Retinal pigment epithelial cell (primary cell): Measurements from ENCODE around the gene PLXNC1.

Experiments used
- DNase-seq: peaks from one replicate; pipeline ENCODE4 v3.0.0-alpha.2; 2010; ENCODE audit warnings: low read depth
- H3K4me3 ChIP-seq: 2 replicates; pipeline ENCODE4 v1.5.1; 2011; ENCODE audit warnings: mild to moderate bottlenecking, low read length, control low read depth, moderate library complexity
- TF ChIP-seq, protein P1 (sequence below): conservative IDR thresholded peaks from 2 replicates; pipeline ENCODE4 v1.5.1; 2011; ENCODE audit warnings: low read depth, low read length, control low read depth, inconsistent platforms

The PLXNC1 gene

GRCh38 chr12:94203181-94203546 is 54.8 kb downstream of the PLXNC1 start:
- no peak overlapping the region for H3K4me3 ChIP-seq
- TF ChIP-seq, protein P1, sequence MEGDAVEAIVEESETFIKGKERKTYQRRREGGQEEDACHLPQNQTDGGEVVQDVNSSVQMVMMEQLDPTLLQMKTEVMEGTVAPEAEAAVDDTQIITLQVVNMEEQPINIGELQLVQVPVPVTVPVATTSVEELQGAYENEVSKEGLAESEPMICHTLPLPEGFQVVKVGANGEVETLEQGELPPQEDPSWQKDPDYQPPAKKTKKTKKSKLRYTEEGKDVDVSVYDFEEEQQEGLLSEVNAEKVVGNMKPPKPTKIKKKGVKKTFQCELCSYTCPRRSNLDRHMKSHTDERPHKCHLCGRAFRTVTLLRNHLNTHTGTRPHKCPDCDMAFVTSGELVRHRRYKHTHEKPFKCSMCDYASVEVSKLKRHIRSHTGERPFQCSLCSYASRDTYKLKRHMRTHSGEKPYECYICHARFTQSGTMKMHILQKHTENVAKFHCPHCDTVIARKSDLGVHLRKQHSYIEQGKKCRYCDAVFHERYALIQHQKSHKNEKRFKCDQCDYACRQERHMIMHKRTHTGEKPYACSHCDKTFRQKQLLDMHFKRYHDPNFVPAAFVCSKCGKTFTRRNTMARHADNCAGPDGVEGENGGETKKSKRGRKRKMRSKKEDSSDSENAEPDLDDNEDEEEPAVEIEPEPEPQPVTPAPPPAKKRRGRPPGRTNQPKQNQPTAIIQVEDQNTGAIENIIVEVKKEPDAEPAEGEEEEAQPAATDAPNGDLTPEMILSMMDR: no peak
- no peak for DNase-seq

GRCh38 chr12:94203796-94204195 is 55.4 kb downstream of the PLXNC1 start:
- TF ChIP-seq, protein P1: no peak
- DNase-seq: no peak
- H3K4me3 ChIP-seq: no peak overlapping the region

DNA sequence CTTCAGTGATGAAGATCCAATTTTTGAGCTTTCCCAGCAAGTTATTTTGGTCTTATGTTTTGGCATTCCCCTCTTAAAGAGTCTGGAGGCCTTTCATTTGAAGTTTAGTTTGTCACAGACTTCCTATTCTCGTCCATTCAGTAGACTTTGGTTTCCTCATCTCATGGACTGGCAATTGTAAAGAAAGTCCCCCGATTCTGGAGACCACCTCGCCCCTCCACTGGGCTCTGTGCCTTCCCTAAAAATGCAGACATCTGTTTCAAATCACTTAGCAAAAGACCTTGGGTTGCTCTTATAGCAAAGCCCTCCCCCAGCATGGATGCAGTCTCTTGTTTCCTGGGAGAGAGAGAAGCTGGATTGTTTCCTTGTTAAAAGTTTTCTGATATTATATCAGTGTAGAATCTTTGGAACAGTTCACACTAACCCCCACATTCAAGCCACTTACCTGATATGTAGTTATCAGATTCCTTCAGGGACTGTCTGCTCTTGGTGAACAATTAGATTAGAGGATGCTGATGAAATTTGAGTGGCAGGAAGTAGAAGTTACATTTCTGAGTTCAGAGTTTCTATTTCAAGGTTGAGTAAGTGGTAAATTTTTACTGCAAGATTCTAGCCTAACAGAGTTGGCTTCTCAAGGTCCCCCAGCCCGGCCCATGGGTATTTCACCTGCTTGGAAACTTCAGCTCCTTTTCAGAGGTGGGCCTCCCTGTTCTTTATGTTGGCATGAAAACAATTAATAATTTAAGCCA is 56.3 kb downstream of the PLXNC1 start:
- H3K4me3 ChIP-seq: no peak overlapping the region
- DNase-seq: no peak
- TF ChIP-seq, protein P1: no peak

DNA sequence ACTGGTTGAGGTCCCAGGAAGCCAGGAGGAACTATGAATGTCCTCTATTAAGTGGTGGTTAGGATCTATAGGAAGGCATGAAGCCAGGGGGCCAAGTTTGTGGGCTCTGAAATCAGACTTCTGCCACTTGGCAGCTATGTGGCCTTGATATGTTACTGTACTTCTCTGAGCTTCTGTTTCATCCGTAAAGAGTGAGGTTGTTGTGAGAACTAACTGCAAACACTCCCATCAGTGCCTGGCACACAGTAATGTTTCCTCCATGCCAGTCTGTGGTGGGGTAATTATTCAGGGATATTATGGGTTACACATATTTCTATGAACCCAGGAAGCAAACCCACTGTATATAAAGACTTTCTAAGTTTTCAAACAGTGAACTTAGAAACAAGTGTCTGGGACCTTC is 57.4 kb downstream of the PLXNC1 start:
- no peak for DNase-seq
- no peak overlapping the region for H3K4me3 ChIP-seq
- TF ChIP-seq, protein P1: no peak

GRCh38 chr12:94206886-94207285 is 58.5 kb downstream of the PLXNC1 start:
- TF ChIP-seq, protein P1: no peak
- no peak overlapping the region for H3K4me3 ChIP-seq
- no peak for DNase-seq

DNA sequence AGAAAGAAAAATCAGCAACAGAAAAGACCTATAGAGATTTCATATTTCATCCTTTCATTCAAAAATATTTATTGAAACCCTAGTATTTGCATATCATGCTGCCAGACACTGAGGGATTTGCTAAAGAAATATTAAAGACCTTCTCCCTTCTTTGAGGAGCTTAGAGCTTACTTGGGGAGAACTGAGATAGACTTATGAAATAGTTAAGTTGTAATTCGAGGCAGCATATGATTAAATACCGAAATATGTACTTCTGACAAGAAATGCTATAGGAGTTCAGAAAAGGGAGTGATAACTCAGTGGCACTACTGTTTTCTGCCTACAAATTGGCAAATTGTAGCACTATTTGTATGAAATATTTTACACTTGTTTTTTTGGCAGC is 59.1 kb downstream of the PLXNC1 start:
- H3K4me3 ChIP-seq: no peak overlapping the region
- DNase-seq: no peak
- TF ChIP-seq, protein P1: no peak

GRCh38 chr12:94207849-94208621 is 59.7 kb downstream of the PLXNC1 start:
- DNase-seq: no peak
- H3K4me3 ChIP-seq: no peak overlapping the region

More at GRCh38 chr12:94207849-94208621, 59.7 kb downstream of the PLXNC1 start:
- TF ChIP-seq, protein P1: no peak
